AG09319 (cell line): ENCODE measurements around the gene SUDS3.

Experiments
- DNase-seq: peaks from one replicate; pipeline ENCODE4 v3.0.0-alpha.2; 2010; ENCODE audit warnings: low read depth; ENCODE audit errors: extremely low read depth
- TF ChIP-seq, protein P1 (sequence below): IDR thresholded peaks from 2 replicates; pipeline ENCODE4 v1.5.1; 2011; ENCODE audit warnings: low read depth, mild to moderate bottlenecking, inconsistent platforms, low read length, moderate library complexity

The SUDS3 gene

DNA sequence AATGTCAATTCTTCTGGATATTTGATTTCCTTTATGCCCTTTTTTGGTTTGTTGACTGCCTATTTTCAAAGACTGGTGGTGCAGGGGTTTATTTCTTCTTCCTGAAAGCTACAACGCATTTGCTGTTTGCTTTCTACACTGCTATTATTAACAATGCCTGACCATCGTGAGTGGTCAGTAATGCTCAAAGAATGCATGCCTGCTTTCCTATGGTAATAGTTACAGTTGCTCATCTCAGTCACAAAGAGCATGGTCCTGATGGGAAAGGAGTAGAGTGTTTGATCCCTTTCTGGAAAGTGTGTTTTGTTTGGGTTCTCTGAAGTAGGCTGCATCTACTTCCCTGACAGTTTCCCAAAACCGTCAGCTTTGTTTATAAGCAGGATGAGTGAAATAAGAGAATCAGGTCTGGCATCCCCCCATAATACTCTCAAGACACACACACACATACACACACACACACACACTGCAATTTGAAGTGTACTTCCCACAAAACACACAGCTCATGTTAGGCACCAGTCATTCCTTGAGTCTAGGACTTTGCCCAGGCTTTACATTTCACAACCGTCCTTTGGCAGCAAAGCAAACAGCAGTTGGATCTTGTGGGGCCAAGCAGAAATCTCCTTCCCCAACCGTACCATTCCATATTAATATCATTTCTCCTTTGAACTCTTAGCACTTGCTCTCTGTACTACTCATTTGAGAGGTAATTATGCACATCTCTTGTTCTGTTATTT is 56.6 kb downstream of the SUDS3 start:
- TF ChIP-seq, protein P1, sequence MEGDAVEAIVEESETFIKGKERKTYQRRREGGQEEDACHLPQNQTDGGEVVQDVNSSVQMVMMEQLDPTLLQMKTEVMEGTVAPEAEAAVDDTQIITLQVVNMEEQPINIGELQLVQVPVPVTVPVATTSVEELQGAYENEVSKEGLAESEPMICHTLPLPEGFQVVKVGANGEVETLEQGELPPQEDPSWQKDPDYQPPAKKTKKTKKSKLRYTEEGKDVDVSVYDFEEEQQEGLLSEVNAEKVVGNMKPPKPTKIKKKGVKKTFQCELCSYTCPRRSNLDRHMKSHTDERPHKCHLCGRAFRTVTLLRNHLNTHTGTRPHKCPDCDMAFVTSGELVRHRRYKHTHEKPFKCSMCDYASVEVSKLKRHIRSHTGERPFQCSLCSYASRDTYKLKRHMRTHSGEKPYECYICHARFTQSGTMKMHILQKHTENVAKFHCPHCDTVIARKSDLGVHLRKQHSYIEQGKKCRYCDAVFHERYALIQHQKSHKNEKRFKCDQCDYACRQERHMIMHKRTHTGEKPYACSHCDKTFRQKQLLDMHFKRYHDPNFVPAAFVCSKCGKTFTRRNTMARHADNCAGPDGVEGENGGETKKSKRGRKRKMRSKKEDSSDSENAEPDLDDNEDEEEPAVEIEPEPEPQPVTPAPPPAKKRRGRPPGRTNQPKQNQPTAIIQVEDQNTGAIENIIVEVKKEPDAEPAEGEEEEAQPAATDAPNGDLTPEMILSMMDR, result no peak
- no peak for DNase-seq

DNA sequence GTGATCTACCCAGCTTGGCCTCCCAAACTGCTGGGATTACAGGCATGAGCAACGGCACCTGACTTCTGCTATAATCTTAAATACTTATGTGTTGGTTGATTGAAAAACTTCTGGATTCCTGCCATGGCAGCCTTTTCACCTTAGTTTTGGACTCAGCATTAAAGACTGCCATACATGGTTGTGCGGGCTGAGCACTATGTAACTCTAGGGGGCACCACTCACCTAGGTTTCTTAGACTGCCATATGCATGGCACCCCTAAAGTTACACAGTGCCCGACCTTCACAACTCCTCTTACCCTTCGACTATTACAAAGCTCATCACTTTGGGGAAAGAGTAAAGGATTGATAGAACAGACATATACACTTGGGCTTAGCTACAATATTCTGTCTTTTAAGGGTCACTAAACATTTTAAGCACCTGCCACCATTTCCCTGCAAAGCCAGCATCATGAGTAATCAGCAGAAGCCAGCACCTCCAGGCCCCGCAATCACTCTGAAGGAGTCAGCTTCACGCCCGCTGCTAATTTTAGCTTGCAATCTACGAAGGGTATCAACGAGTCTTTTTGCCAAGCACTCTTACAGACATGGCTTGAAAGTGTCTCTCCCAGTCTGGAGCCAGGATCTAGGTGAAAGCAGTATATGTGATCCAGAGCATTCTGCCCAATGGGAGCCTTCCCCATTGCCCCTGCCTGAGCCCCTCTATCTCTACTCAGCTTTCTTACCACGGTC is 59.8 kb downstream of the SUDS3 start:
- no peak for DNase-seq

DNA sequence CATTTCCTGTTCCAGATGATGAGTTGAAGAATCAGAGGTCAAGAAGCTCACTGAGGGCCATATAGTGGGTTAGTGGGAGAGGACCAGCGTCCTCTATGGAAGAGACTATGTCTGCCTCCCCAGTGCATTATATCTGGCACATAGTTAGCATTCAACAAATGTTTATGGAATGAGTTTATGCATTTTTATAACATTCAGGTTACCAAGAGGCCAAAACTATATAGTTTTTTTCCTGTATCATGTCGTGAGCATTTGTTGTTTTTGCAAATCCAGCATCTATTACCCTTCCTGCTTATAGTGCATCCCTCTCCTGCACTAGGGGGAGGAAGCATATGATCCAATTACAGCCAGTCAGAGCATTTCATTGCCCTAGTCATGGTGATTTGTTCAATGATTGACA is 60.6 kb downstream of the SUDS3 start:
- no peak for DNase-seq
- TF ChIP-seq, protein P1, result no peak

More for the DNA sequence above, 59.8 kb downstream of the SUDS3 start:
- TF ChIP-seq, protein P1, result no peak

DNA sequence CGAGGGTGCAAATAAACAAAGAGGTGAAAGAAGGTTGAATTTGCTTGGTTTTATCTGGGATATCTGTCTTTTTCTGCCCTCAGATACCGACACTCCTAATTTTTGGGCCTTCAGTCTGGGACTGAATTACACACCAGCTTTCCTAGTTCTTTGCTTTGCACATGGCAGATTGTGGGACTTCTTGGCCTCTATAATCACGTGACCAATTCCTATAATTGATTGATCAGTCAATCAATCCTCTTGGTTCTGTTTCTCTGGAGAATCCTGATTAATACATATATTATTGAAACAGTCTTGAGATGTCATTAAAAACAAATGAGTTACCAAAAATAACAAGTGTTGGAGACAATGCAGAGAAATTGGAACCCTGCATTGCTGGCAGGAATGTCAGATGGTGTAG is 62.7 kb downstream of the SUDS3 start:
- DNase-seq, result no peak

DNA sequence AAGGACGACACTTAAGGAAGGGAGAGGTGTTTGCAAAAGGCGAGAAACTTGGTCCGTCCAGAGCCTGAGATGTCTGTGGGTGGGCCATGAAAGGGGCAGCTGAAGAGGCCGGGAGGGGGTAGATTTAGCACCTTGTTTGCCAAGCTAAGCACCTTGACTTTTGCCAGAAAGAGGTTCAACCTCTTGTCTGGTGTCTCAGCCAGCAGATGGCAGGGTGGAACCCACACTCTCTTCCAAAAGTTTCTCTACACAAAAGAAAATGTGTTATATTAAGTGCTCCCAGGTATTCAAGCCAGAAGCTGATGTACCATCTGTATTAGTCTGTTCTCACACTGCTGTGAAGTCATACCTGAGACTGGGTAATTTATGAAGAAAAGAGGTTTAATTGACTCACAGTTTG is 69.9 kb downstream of the SUDS3 start:
- TF ChIP-seq, protein P1, result no peak
- no peak for DNase-seq

More for the DNA sequence above, 62.7 kb downstream of the SUDS3 start:
- TF ChIP-seq, protein P1, result no peak

DNA sequence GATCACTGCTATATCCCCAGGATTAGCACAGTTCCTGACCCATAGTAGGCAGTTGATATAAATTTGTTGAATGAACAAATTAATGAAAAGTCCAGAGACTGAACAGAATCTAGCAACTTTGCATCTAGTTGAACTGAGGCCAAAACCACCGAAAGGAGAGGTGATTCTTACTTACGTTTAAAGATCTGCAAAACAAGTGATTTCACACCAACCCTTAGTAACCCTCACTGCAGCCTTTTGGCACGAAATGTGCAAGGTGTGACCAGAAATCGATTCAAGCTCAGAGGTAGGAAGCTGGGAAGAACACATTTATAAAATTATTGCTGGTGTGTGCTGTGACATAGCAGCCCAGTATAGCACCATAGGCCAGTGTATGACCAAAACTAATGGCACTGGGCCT is 70.8 kb downstream of the SUDS3 start:
- TF ChIP-seq, protein P1, result no peak
- no peak for DNase-seq

DNA sequence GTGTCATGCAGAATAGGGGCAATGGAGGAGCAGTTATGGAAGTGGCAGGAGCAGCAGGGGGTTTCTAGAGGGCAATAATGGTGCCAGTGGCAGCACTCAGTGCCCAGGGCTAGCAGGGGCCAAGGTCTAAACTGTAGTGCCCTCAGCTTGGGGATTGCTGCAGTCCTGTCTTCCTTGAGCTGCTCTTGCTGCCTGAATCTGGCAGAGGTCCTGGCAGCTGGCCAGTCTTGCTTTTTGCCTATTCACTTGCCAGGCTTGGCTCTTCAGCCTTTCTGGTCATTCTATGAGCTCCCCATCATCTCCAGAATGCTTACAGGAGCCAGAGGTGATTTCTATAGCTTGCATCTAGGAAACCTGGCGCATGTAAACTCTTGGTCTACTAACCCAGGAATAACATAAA is 72.0 kb downstream of the SUDS3 start:
- no peak for DNase-seq
- TF ChIP-seq, protein P1, result no peak
